Hepatocyte (in vitro differentiated cells): ENCODE results near the gene CTNNA2.

Experiments used
- EZH2phosphoT487 ChIP-seq: fragments of 200-600 bp; sonication (generic); IDR thresholded peaks from one replicate; pipeline ENCODE4 v1.6.1; 2018; ENCODE audit warnings: antibody characterized with exemption, mild to moderate bottlenecking, low read depth, moderate library complexity; ENCODE audit not compliant: unreplicated experiment, severe bottlenecking
- TF ChIP-seq, protein P1 (sequence below): fragments of 200-600 bp; sonication (generic); IDR thresholded peaks from 2 replicates; pipeline ENCODE4 v1.5.1; 2016; ENCODE audit warnings: antibody characterized with exemption, mild to moderate bottlenecking; ENCODE audit not compliant: poor library complexity

DNA sequence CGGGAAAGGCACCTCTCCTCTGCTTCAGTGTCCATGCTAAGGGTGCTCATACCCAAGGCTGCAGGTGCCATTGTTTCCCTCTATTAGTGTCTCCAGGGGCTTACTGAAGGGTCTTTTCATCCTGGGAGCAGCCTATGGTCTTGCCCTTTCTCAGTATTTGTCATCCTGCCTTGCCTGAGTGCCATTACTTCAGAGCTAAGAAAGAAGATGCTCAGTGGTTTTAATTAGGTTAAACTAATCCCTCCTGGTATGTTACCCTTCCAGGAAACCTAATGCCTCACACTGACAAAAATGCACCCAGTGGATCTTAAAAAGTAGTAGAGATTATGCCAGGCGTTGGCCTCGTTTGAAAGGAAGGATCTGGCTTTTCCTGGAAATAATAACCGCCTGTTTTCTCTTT, 640.3 kb downstream of the CTNNA2 start:
- TF ChIP-seq, protein P1, sequence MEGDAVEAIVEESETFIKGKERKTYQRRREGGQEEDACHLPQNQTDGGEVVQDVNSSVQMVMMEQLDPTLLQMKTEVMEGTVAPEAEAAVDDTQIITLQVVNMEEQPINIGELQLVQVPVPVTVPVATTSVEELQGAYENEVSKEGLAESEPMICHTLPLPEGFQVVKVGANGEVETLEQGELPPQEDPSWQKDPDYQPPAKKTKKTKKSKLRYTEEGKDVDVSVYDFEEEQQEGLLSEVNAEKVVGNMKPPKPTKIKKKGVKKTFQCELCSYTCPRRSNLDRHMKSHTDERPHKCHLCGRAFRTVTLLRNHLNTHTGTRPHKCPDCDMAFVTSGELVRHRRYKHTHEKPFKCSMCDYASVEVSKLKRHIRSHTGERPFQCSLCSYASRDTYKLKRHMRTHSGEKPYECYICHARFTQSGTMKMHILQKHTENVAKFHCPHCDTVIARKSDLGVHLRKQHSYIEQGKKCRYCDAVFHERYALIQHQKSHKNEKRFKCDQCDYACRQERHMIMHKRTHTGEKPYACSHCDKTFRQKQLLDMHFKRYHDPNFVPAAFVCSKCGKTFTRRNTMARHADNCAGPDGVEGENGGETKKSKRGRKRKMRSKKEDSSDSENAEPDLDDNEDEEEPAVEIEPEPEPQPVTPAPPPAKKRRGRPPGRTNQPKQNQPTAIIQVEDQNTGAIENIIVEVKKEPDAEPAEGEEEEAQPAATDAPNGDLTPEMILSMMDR, result no peak
- no peak for TF ChIP-seq EZH2phosphoT487
